A549 treated with CORT108297 at 1 μM for 4 hours (cell line): ENCODE results near the gene FYB2. TPM values are rescaled to one million over a fixed set of nuclear protein-coding genes. Genes with fewer than 3 reads are reported as not detected.

Experiments
- total RNA-seq: library from RNA; stranded (reverse); fragments of 200-300 nt; extraction: Qiagen RNA extraction; gene quantifications from 5 replicates; pipeline ENCODE4 v1.2.3, GENCODE V29; 2022

FYB2 gene
- total RNA-seq, result not detected in 5 replicates

GRCh38 chr1:56819387-56819899, at the start of gene FYB2:
Gene FYB2, minus strand, starts transcription at chr1:56819404. Its CDS starts 114 bp downstream, at chr1:56819290.

GRCh38 chr1:56854521-56855099, 35.4 kb upstream of the FYB2 start, which contains the start of gene C8A:
Gene C8A, plus strand, starts transcription at chr1:56854797. Its CDS starts 105 bp downstream, at chr1:56854902.

Other genes starting within 250 kb of the FYB2 start
- gene PLPP3, start 239.8 kb downstream of the FYB2 start, total RNA-seq, result 27.9 to 37.8 TPM (median 32.1 TPM) in 5 replicates
- gene PRKAA2, start 174.1 kb downstream of the FYB2 start, total RNA-seq, result 2.2 to 2.8 TPM (median 2.7 TPM) in 5 replicates
- gene C8A, start 35.4 kb upstream of the FYB2 start, total RNA-seq, result not detected in 5 replicates
- not detected in 5 replicates for gene C8B, start 146.6 kb upstream of the FYB2 start, total RNA-seq